ENCODE results near the gene DENND1A. TPM values are rescaled to one million over a fixed set of nuclear protein-coding genes. Genes with fewer than 3 reads are reported as not detected.
A peak's percentile ranks its signal among the peaks of the same experiment; 100 is the strongest.

The DENND1A gene
- total and polyA plus RNA-seq, 2 donors from 2014 or later = 16.3 to 19.6 TPM

GRCh38 chr9:123373946-123374345, 556.0 kb downstream of the DENND1A start:
- Histone ChIP-seq H3K4me3 (ENCODE audit: low read length in 3 of 3) (no peak overlapping the region), H3K9ac (ENCODE audit: low read length in 3 of 3) (no peak overlapping the region), H3K36me3 (ENCODE audit: control insufficient read depth in 2 of 3, insufficient read depth in 3 of 3, low read length in 3 of 3) (no peaks in the 10 kb centered on the region), H3K9me3 (ENCODE audit: control insufficient read depth in 2 of 3, insufficient read depth in 1 of 3, low read length in 3 of 3) (no peaks in the 10 kb centered on the region), H3K27ac (ENCODE audit: low read depth in 2 of 2, low read length in 2 of 2) (no peak overlapping the region), H3K4me1 (ENCODE audit: control insufficient read depth in 2 of 3, insufficient read depth in 2 of 3, low read depth in 1 of 3, low read length in 3 of 3) (peaks cover 0 to 10% (median 0%) of the 10 kb centered on the region in 3 donors), H3K27me3 (ENCODE audit: control insufficient read depth, insufficient read depth, low read length) (no peaks in the 10 kb centered on the region)
- FAIRE-seq = no peak
- intact Hi-C loops (cut with DNase I) = no loop called here
- no peak for TF ChIP-seq CTCF (IDR thresholded peaks at IDR 0.05; ENCODE audit: borderline replicate concordance, extremely low read depth, insufficient read depth)
- peak in 3 of 5 donors; percentile 63 to 73 (median 70) for DNase-seq

- DNase-seq = no peak
- intact Hi-C loops (cut with DNase I) = no loop called here
- Histone ChIP-seq H3K36me3 (ENCODE audit: control insufficient read depth in 2 of 3, insufficient read depth in 3 of 3, low read length in 3 of 3) (no peaks in the 10 kb centered on the region), H3K4me1 (ENCODE audit: control insufficient read depth in 2 of 3, insufficient read depth in 2 of 3, low read depth in 1 of 3, low read length in 3 of 3) (peaks cover 0 to 10% (median 0%) of the 10 kb centered on the region in 3 donors), H3K4me3 (ENCODE audit: low read length in 3 of 3) (no peak overlapping the region), H3K27ac (ENCODE audit: low read depth in 2 of 2, low read length in 2 of 2) (no peak overlapping the region), H3K27me3 (ENCODE audit: control insufficient read depth, insufficient read depth, low read length) (no peaks in the 10 kb centered on the region), H3K9me3 (ENCODE audit: control insufficient read depth in 2 of 3, insufficient read depth in 1 of 3, low read length in 3 of 3) (no peaks in the 10 kb centered on the region), H3K9ac (ENCODE audit: low read length in 3 of 3) (no peak overlapping the region)
- TF ChIP-seq CTCF (IDR thresholded peaks at IDR 0.05; ENCODE audit: borderline replicate concordance, extremely low read depth, insufficient read depth) = no peak
- no peak for FAIRE-seq
Observed at GRCh38 chr9:123373447-123373923, 556.4 kb downstream of the DENND1A start.

GRCh38 chr9:123372766-123373446, 557.0 kb downstream of the DENND1A start:
- H3K36me3 ChIP-seq (ENCODE audit: control insufficient read depth in 2 of 3, insufficient read depth in 3 of 3, low read length in 3 of 3) = no peaks in the 10 kb centered on the region
- no peaks in the 10 kb centered on the region for H3K9me3 ChIP-seq (ENCODE audit: control insufficient read depth in 2 of 3, insufficient read depth in 1 of 3, low read length in 3 of 3)
- TF ChIP-seq CTCF (IDR thresholded peaks at IDR 0.05; ENCODE audit: borderline replicate concordance, extremely low read depth, insufficient read depth) = no peak
- no peak overlapping the region for H3K4me3 ChIP-seq (ENCODE audit: low read length in 3 of 3)
- DNase-seq (peak in 1 of 5 donors; percentile 69), FAIRE-seq (no peak)
- intact Hi-C loops (cut with DNase I) = no loop called here
- no peak overlapping the region for H3K9ac ChIP-seq (ENCODE audit: low read length in 3 of 3)
- no peak overlapping the region for H3K27ac ChIP-seq (ENCODE audit: low read depth in 2 of 2, low read length in 2 of 2)
- H3K27me3 ChIP-seq (ENCODE audit: control insufficient read depth, insufficient read depth, low read length) = no peaks in the 10 kb centered on the region
- peaks cover 0 to 10% (median 0%) of the 10 kb centered on the region in 3 donors for H3K4me1 ChIP-seq (ENCODE audit: control insufficient read depth in 2 of 3, insufficient read depth in 2 of 3, low read depth in 1 of 3, low read length in 3 of 3)

Measured in kidney (tissue), 14 donors.